Uterus (tissue), 4 donors: Measurements from ENCODE around the gene ASAP3. TPM values are rescaled to one million over a fixed set of nuclear protein-coding genes. Genes with fewer than 3 reads are reported as not detected.

Experiments
- DNase-seq, 2 donors: peaks; one replicate each; pipeline ENCODE4 v3.0.0-alpha.2; 2019 to 2020
- H3K27ac ChIP-seq, 2 donors: fragments of 200-600 bp; sonication (generic); 1 replicate in 1 of 2; 2 replicates in 1 of 2; pipeline ENCODE4 v1.5.1; 2016 to 2018
- H3K27me3 ChIP-seq, 2 donors: fragments of 200-600 bp; sonication (generic); one replicate each; pipeline ENCODE4 v1.5.1; 2018 to 2019; ENCODE audit warnings: control low read depth in 1 of 2
- H3K36me3 ChIP-seq, 2 donors: fragments of 200-600 bp; sonication (generic); one replicate each; pipeline ENCODE4 v1.5.1; 2019; ENCODE audit warnings: control low read depth in 1 of 2
- H3K4me1 ChIP-seq, 2 donors: fragments of 200-600 bp; sonication (generic); one replicate each; pipeline ENCODE4 v1.5.1; 2018 to 2019; ENCODE audit warnings: control low read depth in 1 of 2
- H3K4me3 ChIP-seq, 2 donors: fragments of 200-600 bp; sonication (generic); 1 replicate in 1 of 2; 2 replicates in 1 of 2; pipeline ENCODE4 v1.5.1; 2018 to 2019; ENCODE audit warnings: mild to moderate bottlenecking in 1 of 2
- H3K9me3 ChIP-seq, 2 donors: fragments of 200-600 bp; sonication (generic); one replicate each; pipeline ENCODE4 v1.5.1; 2019; ENCODE audit warnings: control low read depth in 1 of 2
- POLR2A ChIP-seq, 2 donors: fragments of 450-650 bp; IDR thresholded peaks; one replicate each; pipeline ENCODE4 v1.6.1; 2016; ENCODE audit warnings: antibody characterized with exemption in 2 of 2, mild to moderate bottlenecking in 1 of 2, moderate library complexity in 1 of 2
- intact Hi-C: fragments of 100-400 bp; cut with DNase I; formaldehyde crosslinking; loops from one replicate; pipeline ENCODE4 v1.15.1; 2023; ENCODE audit warnings: low total_unique reads
- total RNA-seq, 4 donors: library from RNA; depleted of rRNA in 3 of 4; stranded (reverse); fragments of >200 nt in 3 of 4; gene quantifications; one replicate each; pipeline versions ENCODE4 v1.1.0 to v1.2.4, GENCODE V29; 2014 to 2023
- TF ChIP-seq, protein P1 (sequence below), 4 experiments: fragments of 200-600 bp in 2 of 4; fragments of 450-650 bp in 2 of 4; sonication (generic) in 2 of 4; IDR thresholded peaks; one replicate each; pipeline ENCODE4 v1.5.1; 2016 to 2019; ENCODE audit warnings: antibody characterized with exemption in 4 of 4, mild to moderate bottlenecking in 2 of 4, moderate library complexity in 1 of 4
- donor health status: DM: yes; HTN: yes; CAD: no.

ASAP3 gene
- total RNA-seq, 4 donors from 2014 or later, result 48.4 to 87.7 (median 68.2) TPM

- no peaks in the 10 kb centered on the region for H3K27me3 ChIP-seq
- no peak overlapping the region for H3K4me3 ChIP-seq
- TF ChIP-seq POLR2A (IDR thresholded peaks at IDR 0.05), result no peak
- TF ChIP-seq, protein P1, sequence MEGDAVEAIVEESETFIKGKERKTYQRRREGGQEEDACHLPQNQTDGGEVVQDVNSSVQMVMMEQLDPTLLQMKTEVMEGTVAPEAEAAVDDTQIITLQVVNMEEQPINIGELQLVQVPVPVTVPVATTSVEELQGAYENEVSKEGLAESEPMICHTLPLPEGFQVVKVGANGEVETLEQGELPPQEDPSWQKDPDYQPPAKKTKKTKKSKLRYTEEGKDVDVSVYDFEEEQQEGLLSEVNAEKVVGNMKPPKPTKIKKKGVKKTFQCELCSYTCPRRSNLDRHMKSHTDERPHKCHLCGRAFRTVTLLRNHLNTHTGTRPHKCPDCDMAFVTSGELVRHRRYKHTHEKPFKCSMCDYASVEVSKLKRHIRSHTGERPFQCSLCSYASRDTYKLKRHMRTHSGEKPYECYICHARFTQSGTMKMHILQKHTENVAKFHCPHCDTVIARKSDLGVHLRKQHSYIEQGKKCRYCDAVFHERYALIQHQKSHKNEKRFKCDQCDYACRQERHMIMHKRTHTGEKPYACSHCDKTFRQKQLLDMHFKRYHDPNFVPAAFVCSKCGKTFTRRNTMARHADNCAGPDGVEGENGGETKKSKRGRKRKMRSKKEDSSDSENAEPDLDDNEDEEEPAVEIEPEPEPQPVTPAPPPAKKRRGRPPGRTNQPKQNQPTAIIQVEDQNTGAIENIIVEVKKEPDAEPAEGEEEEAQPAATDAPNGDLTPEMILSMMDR (IDR thresholded peaks at IDR 0.05), result no peak
- no peaks in the 10 kb centered on the region for H3K36me3 ChIP-seq
- H3K27ac ChIP-seq, result no peak overlapping the region
- no peaks in the 10 kb centered on the region for H3K4me1 ChIP-seq
- intact Hi-C loops, result no loop called here
- DNase-seq, result no peak
- H3K9me3 ChIP-seq, result no peaks in the 10 kb centered on the region
Observed at GRCh38 chr1:23461050-23461449, 22.9 kb downstream of the ASAP3 start.

GRCh38 chr1:23460519-23460918, 23.5 kb downstream of the ASAP3 start:
- no peak overlapping the region for H3K27ac ChIP-seq
- intact Hi-C loops, result no loop called here
- H3K27me3 ChIP-seq, result no peaks in the 10 kb centered on the region
- H3K4me1 ChIP-seq, result no peaks in the 10 kb centered on the region
- H3K36me3 ChIP-seq, result no peaks in the 10 kb centered on the region
- no peak overlapping the region for H3K4me3 ChIP-seq
- no peaks in the 10 kb centered on the region for H3K9me3 ChIP-seq
- TF ChIP-seq, protein P1 (IDR thresholded peaks at IDR 0.05), result no peak
- no peak for TF ChIP-seq POLR2A (IDR thresholded peaks at IDR 0.05)
- no peak for DNase-seq

DNA sequence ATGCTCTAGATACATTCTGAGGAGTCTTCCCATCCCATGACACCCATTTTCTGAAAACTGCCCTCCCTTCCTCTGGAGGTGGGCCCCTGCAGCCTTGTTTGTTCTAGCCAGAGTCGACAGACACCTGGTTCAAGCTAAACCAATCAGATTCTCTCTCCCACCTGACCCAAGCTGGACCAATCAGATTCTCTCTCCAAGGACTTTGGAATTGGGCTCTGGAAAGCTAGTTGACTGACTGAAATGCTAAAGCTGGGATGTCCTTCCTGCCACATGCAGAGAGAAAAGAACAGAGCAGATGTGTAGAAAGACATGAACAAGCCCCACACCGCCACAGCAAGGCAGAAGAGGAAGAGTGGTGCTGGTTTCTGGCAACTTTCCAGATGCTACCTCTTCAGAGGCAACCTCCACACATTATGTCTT, 24.6 kb downstream of the ASAP3 start:
- no peaks in the 10 kb centered on the region for H3K4me1 ChIP-seq
- TF ChIP-seq, protein P1 (IDR thresholded peaks at IDR 0.05), result no peak
- TF ChIP-seq POLR2A (IDR thresholded peaks at IDR 0.05), result no peak
- intact Hi-C loops, result no loop called here
- no peaks in the 10 kb centered on the region for H3K36me3 ChIP-seq
- no peaks in the 10 kb centered on the region for H3K27me3 ChIP-seq
- H3K4me3 ChIP-seq, result no peak overlapping the region
- no peak overlapping the region for H3K27ac ChIP-seq
- H3K9me3 ChIP-seq, result no peaks in the 10 kb centered on the region
- no peak for DNase-seq

GRCh38 chr1:23456226-23456625, 27.8 kb downstream of the ASAP3 start:
- no peak overlapping the region for H3K27ac ChIP-seq
- no peak overlapping the region for H3K4me3 ChIP-seq
- no peaks in the 10 kb centered on the region for H3K4me1 ChIP-seq
- no peaks in the 10 kb centered on the region for H3K27me3 ChIP-seq
- H3K9me3 ChIP-seq, result no peaks in the 10 kb centered on the region
- H3K36me3 ChIP-seq, result no peaks in the 10 kb centered on the region
- intact Hi-C loops, result no loop called here
- no peak for DNase-seq
- TF ChIP-seq POLR2A (IDR thresholded peaks at IDR 0.05), result no peak
- TF ChIP-seq, protein P1 (IDR thresholded peaks at IDR 0.05), result no peak

GRCh38 chr1:23453455-23454000, 30.5 kb downstream of the ASAP3 start:
- H3K4me1 ChIP-seq, result no peaks in the 10 kb centered on the region
- intact Hi-C loops, result no loop called here
- no peaks in the 10 kb centered on the region for H3K27me3 ChIP-seq
- DNase-seq, result no peak
- TF ChIP-seq, protein P1 (IDR thresholded peaks at IDR 0.05), result no peak
- no peak for TF ChIP-seq POLR2A (IDR thresholded peaks at IDR 0.05)
- no peak overlapping the region for H3K27ac ChIP-seq
- H3K36me3 ChIP-seq, result no peaks in the 10 kb centered on the region
- no peak overlapping the region for H3K4me3 ChIP-seq
- H3K9me3 ChIP-seq, result no peaks in the 10 kb centered on the region
